Measurements from ENCODE around the gene TEX51.

The TEX51 gene

DNA sequence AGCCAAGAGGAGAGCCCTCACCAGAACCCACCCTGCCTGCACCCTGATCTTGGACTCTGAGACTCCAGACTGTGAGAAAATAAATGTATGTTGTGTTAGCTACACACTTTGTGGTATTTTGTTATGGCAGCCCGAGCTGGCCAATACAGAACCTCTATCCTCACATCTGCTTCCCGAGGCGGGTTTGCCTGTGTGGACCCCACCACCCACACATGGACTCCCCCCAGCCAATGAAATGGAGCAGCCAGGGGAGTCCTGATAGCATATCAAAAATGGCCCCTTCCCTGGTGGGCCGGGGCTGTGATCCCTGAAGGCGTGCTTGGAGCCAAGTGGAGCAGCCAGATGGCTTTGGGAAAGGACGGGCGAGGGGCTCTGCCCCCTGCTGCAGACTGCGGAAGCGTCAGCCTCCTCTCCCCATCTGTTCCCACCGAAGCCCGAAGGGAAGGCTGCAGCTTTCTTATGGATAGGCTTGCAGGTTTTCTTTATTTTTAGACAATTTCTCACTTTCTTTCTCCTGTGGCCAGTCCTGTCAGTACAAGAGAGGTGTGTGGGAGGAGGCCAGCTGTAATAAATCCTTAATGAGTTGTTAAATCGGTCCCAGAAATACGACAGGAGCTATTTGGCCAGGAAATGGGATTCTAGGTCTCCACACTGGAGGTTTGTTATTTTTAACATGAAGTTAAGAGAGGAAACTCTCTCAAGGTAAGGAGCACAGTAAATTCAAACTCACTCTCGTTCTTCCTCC, 34.4 kb downstream of the TEX51 start:
- TF ChIP-seq, protein P1, sequence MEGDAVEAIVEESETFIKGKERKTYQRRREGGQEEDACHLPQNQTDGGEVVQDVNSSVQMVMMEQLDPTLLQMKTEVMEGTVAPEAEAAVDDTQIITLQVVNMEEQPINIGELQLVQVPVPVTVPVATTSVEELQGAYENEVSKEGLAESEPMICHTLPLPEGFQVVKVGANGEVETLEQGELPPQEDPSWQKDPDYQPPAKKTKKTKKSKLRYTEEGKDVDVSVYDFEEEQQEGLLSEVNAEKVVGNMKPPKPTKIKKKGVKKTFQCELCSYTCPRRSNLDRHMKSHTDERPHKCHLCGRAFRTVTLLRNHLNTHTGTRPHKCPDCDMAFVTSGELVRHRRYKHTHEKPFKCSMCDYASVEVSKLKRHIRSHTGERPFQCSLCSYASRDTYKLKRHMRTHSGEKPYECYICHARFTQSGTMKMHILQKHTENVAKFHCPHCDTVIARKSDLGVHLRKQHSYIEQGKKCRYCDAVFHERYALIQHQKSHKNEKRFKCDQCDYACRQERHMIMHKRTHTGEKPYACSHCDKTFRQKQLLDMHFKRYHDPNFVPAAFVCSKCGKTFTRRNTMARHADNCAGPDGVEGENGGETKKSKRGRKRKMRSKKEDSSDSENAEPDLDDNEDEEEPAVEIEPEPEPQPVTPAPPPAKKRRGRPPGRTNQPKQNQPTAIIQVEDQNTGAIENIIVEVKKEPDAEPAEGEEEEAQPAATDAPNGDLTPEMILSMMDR (IDR thresholded peaks at IDR 0.05) = no peak
- no peak for TF ChIP-seq ZFX (IDR thresholded peaks at IDR 0.05; ENCODE audit: borderline replicate concordance)
- H3K27ac ChIP-seq = no peak overlapping the region

- TF ChIP-seq, protein P1 (IDR thresholded peaks at IDR 0.05) = no peak
- TF ChIP-seq ZFX (IDR thresholded peaks at IDR 0.05; ENCODE audit: borderline replicate concordance) = no peak
- H3K27ac ChIP-seq = no peak overlapping the region
Measured at GRCh38 chr2:126933711-126934091, 35.0 kb downstream of the TEX51 start.

- no peak overlapping the region for H3K27ac ChIP-seq
- TF ChIP-seq ZFX (IDR thresholded peaks at IDR 0.05; ENCODE audit: borderline replicate concordance) = no peak
- TF ChIP-seq, protein P1 (IDR thresholded peaks at IDR 0.05) = no peak
Measured at GRCh38 chr2:126934809-126935208, 36.1 kb downstream of the TEX51 start.

DNA sequence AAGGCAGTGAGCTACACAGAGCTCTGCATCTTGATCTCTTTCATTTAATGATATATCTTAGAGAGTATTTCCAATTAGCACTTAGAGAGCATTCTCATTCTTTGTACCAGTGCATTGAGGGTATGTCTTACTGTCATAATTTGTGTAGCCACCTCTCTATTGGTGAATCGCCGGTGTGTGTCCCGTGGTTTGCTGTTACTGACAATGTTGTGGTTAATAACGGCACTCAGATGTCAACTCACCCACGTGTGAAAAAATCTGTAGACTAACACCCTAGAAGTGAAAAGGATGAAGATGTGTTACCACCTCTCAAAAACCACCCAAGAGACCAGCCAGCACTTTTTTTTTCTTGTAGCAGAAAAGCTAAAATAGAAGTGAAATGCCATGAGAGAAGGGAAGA, 37.1 kb downstream of the TEX51 start:
- no peak overlapping the region for H3K27ac ChIP-seq
- TF ChIP-seq ZFX (IDR thresholded peaks at IDR 0.05; ENCODE audit: borderline replicate concordance) = no peak
- TF ChIP-seq, protein P1 (IDR thresholded peaks at IDR 0.05) = no peak

- TF ChIP-seq, protein P1 (IDR thresholded peaks at IDR 0.05) = no peak
- no peak for TF ChIP-seq ZFX (IDR thresholded peaks at IDR 0.05; ENCODE audit: borderline replicate concordance)
- no peak overlapping the region for H3K27ac ChIP-seq
Measured at GRCh38 chr2:126936219-126936723, 37.6 kb downstream of the TEX51 start.

- H3K27ac ChIP-seq = no peak overlapping the region
- TF ChIP-seq ZFX (IDR thresholded peaks at IDR 0.05; ENCODE audit: borderline replicate concordance) = no peak
- TF ChIP-seq, protein P1 (IDR thresholded peaks at IDR 0.05) = no peak
Measured at GRCh38 chr2:126940331-126940730, 41.6 kb downstream of the TEX51 start.

- TF ChIP-seq, protein P1 (IDR thresholded peaks at IDR 0.05) = no peak
- no peak for TF ChIP-seq ZFX (IDR thresholded peaks at IDR 0.05; ENCODE audit: borderline replicate concordance)
- H3K27ac ChIP-seq = no peak overlapping the region
Measured at GRCh38 chr2:126942427-126943203, 43.9 kb downstream of the TEX51 start.
